Measurements from ENCODE around the gene ATP2C1.
"Not testable (repeated sequence)": the region's sequence is repeated elsewhere in the genome, so short reads cannot be mapped to it uniquely, and the experiment has no call there.

Gene ATP2C1

GRCh38 chr3:131036986-131037385, 143.1 kb downstream of the ATP2C1 start:
- H3K4me3 ChIP-seq (ENCODE audit: low read length, poor library complexity, severe bottlenecking), result no peak overlapping the region
- H3K9ac ChIP-seq (ENCODE audit: low read depth, low read length, poor library complexity, severe bottlenecking), result no peak overlapping the region
- no peaks in the 10 kb centered on the region for H3K9me2 ChIP-seq (replicated peaks; ENCODE audit: low read depth, low read length)
- no peak overlapping the region for H3K4me2 ChIP-seq (ENCODE audit: low read depth, low read length, poor library complexity, severe bottlenecking)
- H3K79me2 ChIP-seq (ENCODE audit: insufficient read depth, low read length), result no peaks in the 10 kb centered on the region
- H3K4me1 ChIP-seq (ENCODE audit: insufficient read depth, low read length, poor library complexity, severe bottlenecking), result peaks cover 17% of the 10 kb centered on the region
- H4K20me1 ChIP-seq (ENCODE audit: insufficient read depth, low read length, poor library complexity, severe bottlenecking), result no peaks in the 10 kb centered on the region
- no peaks in the 10 kb centered on the region for H3K36me3 ChIP-seq (ENCODE audit: insufficient read depth, low read length)
- H2AFZ ChIP-seq (ENCODE audit: low read length), result no peak overlapping the region
- H3F3A ChIP-seq (ENCODE audit: low read depth), result no peaks in the 10 kb centered on the region
- no peaks in the 10 kb centered on the region for H3K27me3 ChIP-seq (ENCODE audit: insufficient read depth, low read length, poor library complexity, severe bottlenecking)
- H3K9me3 ChIP-seq (ENCODE audit: insufficient read depth, low read depth, low read length), result no peaks in the 10 kb centered on the region
- no peak for TF ChIP-seq EZH2phosphoT487 (IDR thresholded peaks at IDR 0.05; ENCODE audit: borderline replicate concordance)
- TF ChIP-seq CTCF (conservative IDR thresholded peaks at IDR 0.05; ENCODE audit: low read length), result no peak

DNA sequence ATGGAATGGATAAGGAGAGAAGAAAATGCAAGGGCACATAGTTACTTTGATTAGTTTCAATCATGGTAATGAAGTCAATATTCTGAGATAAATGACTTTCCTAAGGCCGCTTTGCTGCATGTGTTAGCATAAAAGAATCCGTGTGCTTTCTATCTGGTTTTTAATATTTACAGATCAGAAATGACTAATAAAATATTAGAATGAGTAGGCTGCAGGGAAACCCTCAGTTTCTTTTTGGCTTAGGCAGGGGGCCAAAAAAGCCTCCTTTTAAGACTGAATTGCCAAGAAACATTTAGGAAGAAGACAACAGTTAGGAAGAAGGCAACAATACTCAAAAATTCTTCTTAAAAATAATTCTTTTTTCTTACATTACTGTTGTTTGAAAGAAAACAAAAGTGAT, 144.4 kb downstream of the ATP2C1 start:
- Histone ChIP-seq H3K4me2 (ENCODE audit: low read depth, low read length, poor library complexity, severe bottlenecking) (no peak overlapping the region), H3K36me3 (ENCODE audit: insufficient read depth, low read length) (no peaks in the 10 kb centered on the region), H3K4me3 (ENCODE audit: low read length, poor library complexity, severe bottlenecking) (no peak overlapping the region), H4K20me1 (ENCODE audit: insufficient read depth, low read length, poor library complexity, severe bottlenecking) (no peaks in the 10 kb centered on the region), H2AFZ (ENCODE audit: low read length) (no peak overlapping the region), H3K9me3 (ENCODE audit: insufficient read depth, low read depth, low read length) (no peaks in the 10 kb centered on the region), H3K27me3 (ENCODE audit: insufficient read depth, low read length, poor library complexity, severe bottlenecking) (no peaks in the 10 kb centered on the region), H3K9me2 (replicated peaks; ENCODE audit: low read depth, low read length) (no peaks in the 10 kb centered on the region), H3F3A (ENCODE audit: low read depth) (no peaks in the 10 kb centered on the region), H3K9ac (ENCODE audit: low read depth, low read length, poor library complexity, severe bottlenecking) (no peak overlapping the region), H3K4me1 (ENCODE audit: insufficient read depth, low read length, poor library complexity, severe bottlenecking) (peaks cover 26% of the 10 kb centered on the region), H3K79me2 (ENCODE audit: insufficient read depth, low read length) (no peaks in the 10 kb centered on the region)
- TF ChIP-seq EZH2phosphoT487 (IDR thresholded peaks at IDR 0.05; ENCODE audit: borderline replicate concordance), result no peak
- TF ChIP-seq CTCF (conservative IDR thresholded peaks at IDR 0.05; ENCODE audit: low read length), result no peak

GRCh38 chr3:131042271-131042985, 148.5 kb downstream of the ATP2C1 start:
- Histone ChIP-seq H3K4me1 (ENCODE audit: insufficient read depth, low read length, poor library complexity, severe bottlenecking) (peaks cover 30% of the 10 kb centered on the region), H3K4me3 (ENCODE audit: low read length, poor library complexity, severe bottlenecking) (peak overlapping the region; percentile 42), H3K4me2 (ENCODE audit: low read depth, low read length, poor library complexity, severe bottlenecking) (peak overlapping the region; percentile 57), H3K9ac (ENCODE audit: low read depth, low read length, poor library complexity, severe bottlenecking) (peak overlapping the region; percentile 51), H2AFZ (ENCODE audit: low read length) (peak overlapping the region; percentile 61)
- not testable (repeated sequence) for H3K9me3 ChIP-seq (ENCODE audit: insufficient read depth, low read depth, low read length); H3F3A ChIP-seq (ENCODE audit: low read depth); H4K20me1 ChIP-seq (ENCODE audit: insufficient read depth, low read length, poor library complexity, severe bottlenecking); H3K36me3 ChIP-seq (ENCODE audit: insufficient read depth, low read length); H3K79me2 ChIP-seq (ENCODE audit: insufficient read depth, low read length); H3K27me3 ChIP-seq (ENCODE audit: insufficient read depth, low read length, poor library complexity, severe bottlenecking); H3K9me2 ChIP-seq (replicated peaks; ENCODE audit: low read depth, low read length)

DNA sequence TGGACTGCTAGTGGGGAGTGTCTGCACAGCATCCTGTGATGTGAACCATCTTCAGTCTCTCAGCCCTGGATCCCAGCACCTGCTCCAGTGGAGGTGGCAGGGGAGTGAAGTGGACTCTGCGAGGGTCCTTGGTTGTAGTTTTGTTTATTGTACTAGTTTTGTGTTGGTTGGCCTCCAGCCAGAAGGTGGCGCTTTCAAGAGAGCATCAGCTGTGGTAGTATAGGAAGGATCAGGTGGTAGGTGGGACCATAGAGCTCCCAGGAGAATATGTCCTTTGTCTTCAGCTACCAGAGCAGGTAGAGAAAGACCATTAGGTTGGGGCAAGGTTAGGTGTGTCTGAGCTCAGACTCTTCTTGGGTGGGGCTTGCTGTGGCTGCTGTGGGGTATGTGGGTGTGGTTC, 153.7 kb downstream of the ATP2C1 start:
- Histone ChIP-seq H2AFZ (ENCODE audit: low read length) (no peak overlapping the region; the same call in 1 of the 2 replicates), H3K9me2 (replicated peaks; ENCODE audit: low read depth, low read length) (no peaks in the 10 kb centered on the region), H3K9me3 (ENCODE audit: insufficient read depth, low read depth, low read length) (no peaks in the 10 kb centered on the region), H3K27me3 (ENCODE audit: insufficient read depth, low read length, poor library complexity, severe bottlenecking) (no peaks in the 10 kb centered on the region), H3K4me1 (ENCODE audit: insufficient read depth, low read length, poor library complexity, severe bottlenecking) (peaks cover 10% of the 10 kb centered on the region), H4K20me1 (ENCODE audit: insufficient read depth, low read length, poor library complexity, severe bottlenecking) (no peaks in the 10 kb centered on the region), H3K79me2 (ENCODE audit: insufficient read depth, low read length) (no peaks in the 10 kb centered on the region), H3K4me3 (ENCODE audit: low read length, poor library complexity, severe bottlenecking) (no peak overlapping the region), H3K9ac (ENCODE audit: low read depth, low read length, poor library complexity, severe bottlenecking) (no peak overlapping the region), H3F3A (ENCODE audit: low read depth) (no peaks in the 10 kb centered on the region), H3K4me2 (ENCODE audit: low read depth, low read length, poor library complexity, severe bottlenecking) (peak overlapping the region; percentile 2), H3K36me3 (ENCODE audit: insufficient read depth, low read length) (no peaks in the 10 kb centered on the region)
- TF ChIP-seq EZH2phosphoT487 (IDR thresholded peaks at IDR 0.05; ENCODE audit: borderline replicate concordance) (no peak), CTCF (conservative IDR thresholded peaks at IDR 0.05; ENCODE audit: low read length) (peak; percentile 57)
